WERI-Rb-1 (cell line): ENCODE results near the gene DMXL1.
"Not testable (repeated sequence)": the region's sequence is repeated elsewhere in the genome, so short reads cannot be mapped to it uniquely, and the experiment has no call there.

ENCODE experiments used
- DNase-seq: peaks from one replicate; pipeline ENCODE4 v3.0.0-alpha.2; 2020
- H3K27ac ChIP-seq: fragments of 250-450 bp; sonication (Bioruptor Pico); 2 replicates; pipeline ENCODE4 v1.5.1; 2020; ENCODE audit warnings: mild to moderate bottlenecking, moderate library complexity
- H3K27me3 ChIP-seq: fragments of 250-450 bp; sonication (Bioruptor Pico); 2 replicates; pipeline ENCODE4 v1.5.1; 2021; ENCODE audit warnings: mild to moderate bottlenecking, low read depth, moderate library complexity; ENCODE audit not compliant: insufficient read depth, severe bottlenecking
- H3K36me3 ChIP-seq: fragments of 250-450 bp; sonication (Bioruptor Pico); 2 replicates; pipeline ENCODE4 v1.5.1; 2020; ENCODE audit warnings: mild to moderate bottlenecking, moderate library complexity
- H3K4me3 ChIP-seq: 2 replicates; pipeline ENCODE4 v1.5.1; 2011; ENCODE audit warnings: low read depth, mild to moderate bottlenecking, control low read depth, low read length
- H3K9me3 ChIP-seq: fragments of 250-450 bp; sonication (Bioruptor Pico); 2 replicates; pipeline ENCODE4 v1.5.1; 2021; ENCODE audit warnings: mild to moderate bottlenecking, moderate library complexity; ENCODE audit not compliant: severe bottlenecking
- TF ChIP-seq, protein P1 (sequence below): IDR thresholded peaks from 2 replicates; pipeline ENCODE4 v1.5.1; 2011; ENCODE audit warnings: low read depth, mild to moderate bottlenecking, control low read depth, inconsistent platforms, low read length

Gene DMXL1

DNA sequence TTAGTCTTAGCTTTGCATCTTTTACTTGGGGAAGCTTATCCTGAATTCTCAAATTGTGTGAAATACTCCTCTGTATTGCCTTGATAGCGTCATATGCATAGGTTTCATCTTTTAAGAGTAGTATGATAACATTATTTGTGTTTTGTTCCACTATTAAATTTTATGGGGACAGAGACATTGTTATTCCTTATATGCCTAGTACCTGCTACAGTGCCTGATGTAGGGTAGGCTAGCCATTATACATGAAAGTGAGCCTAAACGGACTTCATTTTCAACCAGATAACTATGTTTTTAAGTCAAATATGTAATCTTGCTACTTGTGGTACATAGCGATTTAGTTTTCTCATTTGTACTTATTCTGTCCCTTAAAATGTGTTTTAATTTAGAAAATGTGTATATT is 105.9 kb downstream of the DMXL1 start:
- DNase-seq = no peak
- H3K9me3 ChIP-seq = no peaks in the 10 kb centered on the region
- TF ChIP-seq, protein P1, sequence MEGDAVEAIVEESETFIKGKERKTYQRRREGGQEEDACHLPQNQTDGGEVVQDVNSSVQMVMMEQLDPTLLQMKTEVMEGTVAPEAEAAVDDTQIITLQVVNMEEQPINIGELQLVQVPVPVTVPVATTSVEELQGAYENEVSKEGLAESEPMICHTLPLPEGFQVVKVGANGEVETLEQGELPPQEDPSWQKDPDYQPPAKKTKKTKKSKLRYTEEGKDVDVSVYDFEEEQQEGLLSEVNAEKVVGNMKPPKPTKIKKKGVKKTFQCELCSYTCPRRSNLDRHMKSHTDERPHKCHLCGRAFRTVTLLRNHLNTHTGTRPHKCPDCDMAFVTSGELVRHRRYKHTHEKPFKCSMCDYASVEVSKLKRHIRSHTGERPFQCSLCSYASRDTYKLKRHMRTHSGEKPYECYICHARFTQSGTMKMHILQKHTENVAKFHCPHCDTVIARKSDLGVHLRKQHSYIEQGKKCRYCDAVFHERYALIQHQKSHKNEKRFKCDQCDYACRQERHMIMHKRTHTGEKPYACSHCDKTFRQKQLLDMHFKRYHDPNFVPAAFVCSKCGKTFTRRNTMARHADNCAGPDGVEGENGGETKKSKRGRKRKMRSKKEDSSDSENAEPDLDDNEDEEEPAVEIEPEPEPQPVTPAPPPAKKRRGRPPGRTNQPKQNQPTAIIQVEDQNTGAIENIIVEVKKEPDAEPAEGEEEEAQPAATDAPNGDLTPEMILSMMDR = no peak
- peaks cover 6% of the 10 kb centered on the region; the same call in 1 of the 2 replicates for H3K36me3 ChIP-seq
- no peak overlapping the region for H3K4me3 ChIP-seq
- no peaks in the 10 kb centered on the region for H3K27me3 ChIP-seq
- H3K27ac ChIP-seq = no peak overlapping the region

DNA sequence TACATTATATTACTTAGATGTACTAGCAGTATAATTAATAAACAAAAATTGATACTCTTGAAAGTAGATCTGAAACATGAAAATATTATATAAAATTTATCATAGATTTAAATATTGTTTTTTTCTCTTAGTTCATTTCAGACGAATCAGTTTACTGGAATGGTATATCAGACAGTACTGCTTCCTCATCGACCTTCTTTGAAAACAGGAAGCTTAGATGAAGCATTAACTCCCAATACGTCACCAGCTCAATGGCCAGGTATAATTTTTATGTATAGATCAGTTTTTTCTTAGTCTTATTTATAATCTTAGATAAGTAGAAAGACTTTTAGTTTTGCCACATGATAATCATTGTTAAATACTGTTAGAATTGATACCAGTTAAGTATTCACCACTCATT is 106.3 kb downstream of the DMXL1 start:
- H3K36me3 ChIP-seq = peaks cover 6% of the 10 kb centered on the region; the same call in 1 of the 2 replicates

DNA sequence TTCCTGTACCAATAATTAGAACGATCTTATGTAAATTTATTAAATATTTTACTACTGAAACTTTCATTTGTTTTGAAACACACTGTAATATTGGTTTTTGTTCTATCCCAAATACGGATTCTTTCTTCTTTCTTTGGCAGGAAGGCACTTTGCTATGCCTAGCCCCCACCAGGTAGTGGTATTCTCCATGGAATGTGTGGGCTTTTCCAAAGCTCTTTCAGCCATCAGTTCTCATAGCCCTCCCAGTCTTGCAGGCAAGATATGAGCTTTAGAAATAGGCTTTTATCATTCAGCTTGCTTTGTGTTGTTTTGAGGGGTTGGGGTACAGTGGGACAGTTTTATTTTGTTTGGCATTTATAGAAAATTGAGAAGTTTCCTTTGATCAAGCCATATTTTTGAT is 107.5 kb downstream of the DMXL1 start:
- Histone ChIP-seq H3K4me3 (no peak overlapping the region), H3K27me3 (no peaks in the 10 kb centered on the region), H3K36me3 (peaks cover 6% of the 10 kb centered on the region; the same call in 1 of the 2 replicates), H3K27ac (no peak overlapping the region), H3K9me3 (no peaks in the 10 kb centered on the region)
- no peak for DNase-seq
- TF ChIP-seq, protein P1 = no peak

More for the DNA sequence above, 106.3 kb downstream of the DMXL1 start:
- H3K4me3 ChIP-seq = no peak overlapping the region
- H3K27me3 ChIP-seq = no peaks in the 10 kb centered on the region
- TF ChIP-seq, protein P1 = no peak
- H3K27ac ChIP-seq = no peak overlapping the region
- DNase-seq = no peak
- no peaks in the 10 kb centered on the region for H3K9me3 ChIP-seq

DNA sequence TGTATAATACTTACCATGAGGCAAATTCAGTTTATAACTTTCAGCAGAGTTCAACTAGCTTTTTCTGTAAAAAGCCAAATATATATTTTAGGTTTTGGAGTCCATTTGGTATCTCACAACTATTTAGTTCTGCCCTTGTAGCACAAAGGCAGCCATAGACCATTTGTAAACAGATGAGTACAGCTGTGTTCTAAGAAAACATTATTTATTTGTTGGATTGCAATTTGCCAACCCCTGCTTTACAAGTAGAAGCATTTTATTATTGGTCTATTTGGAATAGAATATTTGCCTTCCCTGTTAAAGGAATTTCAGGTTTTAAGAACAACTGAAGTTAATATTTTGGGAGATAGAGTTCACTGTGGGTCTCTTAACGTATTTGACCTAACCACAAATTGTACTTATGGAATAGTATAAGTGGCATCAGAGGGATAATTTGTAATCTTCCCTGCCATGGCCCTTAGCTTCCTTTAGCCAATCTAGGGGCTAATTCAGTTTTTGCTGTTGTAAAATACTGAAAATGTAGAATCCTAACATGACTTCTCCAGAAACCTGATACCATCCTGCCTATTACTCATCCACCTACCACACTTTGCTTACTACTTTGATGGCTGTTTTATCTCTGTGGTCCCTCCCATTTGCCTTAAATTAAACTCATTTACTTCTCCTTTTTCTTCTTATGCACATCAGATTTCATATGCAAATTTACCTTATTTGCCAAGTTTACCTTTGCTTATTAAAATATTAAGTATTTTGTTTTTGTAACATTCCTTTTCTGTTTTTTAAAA is 109.2 kb downstream of the DMXL1 start:
- Histone ChIP-seq H3K4me3 (no peak overlapping the region), H3K9me3 (no peaks in the 10 kb centered on the region), H3K36me3 (peaks cover 6% of the 10 kb centered on the region; the same call in 1 of the 2 replicates), H3K27ac (no peak overlapping the region), H3K27me3 (no peaks in the 10 kb centered on the region)
- TF ChIP-seq, protein P1 = no peak
- DNase-seq = no peak

DNA sequence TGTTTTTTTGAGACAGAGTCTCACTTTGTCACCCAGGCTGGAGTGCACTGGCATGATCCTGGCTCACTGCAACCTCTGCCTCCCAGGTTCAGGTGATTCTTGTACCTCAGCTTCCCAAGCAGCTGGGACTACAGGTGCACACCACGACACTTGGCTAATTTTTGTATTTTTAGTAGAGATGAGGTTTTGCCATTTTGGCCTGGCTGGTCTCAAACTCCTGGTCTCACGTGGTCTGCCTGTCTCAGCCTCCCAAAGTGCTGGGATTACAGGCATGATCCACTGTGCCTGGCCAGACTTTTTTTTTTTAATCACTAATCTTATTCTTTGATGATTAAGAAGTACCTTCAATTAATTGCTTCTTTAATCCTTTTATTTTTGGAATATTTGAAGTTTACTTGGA is 114.6 kb downstream of the DMXL1 start:
- H3K27ac ChIP-seq, H3K27me3 ChIP-seq, H3K36me3 ChIP-seq, H3K4me3 ChIP-seq, H3K9me3 ChIP-seq: not testable (repeated sequence)
- DNase-seq = peak; percentile 19

DNA sequence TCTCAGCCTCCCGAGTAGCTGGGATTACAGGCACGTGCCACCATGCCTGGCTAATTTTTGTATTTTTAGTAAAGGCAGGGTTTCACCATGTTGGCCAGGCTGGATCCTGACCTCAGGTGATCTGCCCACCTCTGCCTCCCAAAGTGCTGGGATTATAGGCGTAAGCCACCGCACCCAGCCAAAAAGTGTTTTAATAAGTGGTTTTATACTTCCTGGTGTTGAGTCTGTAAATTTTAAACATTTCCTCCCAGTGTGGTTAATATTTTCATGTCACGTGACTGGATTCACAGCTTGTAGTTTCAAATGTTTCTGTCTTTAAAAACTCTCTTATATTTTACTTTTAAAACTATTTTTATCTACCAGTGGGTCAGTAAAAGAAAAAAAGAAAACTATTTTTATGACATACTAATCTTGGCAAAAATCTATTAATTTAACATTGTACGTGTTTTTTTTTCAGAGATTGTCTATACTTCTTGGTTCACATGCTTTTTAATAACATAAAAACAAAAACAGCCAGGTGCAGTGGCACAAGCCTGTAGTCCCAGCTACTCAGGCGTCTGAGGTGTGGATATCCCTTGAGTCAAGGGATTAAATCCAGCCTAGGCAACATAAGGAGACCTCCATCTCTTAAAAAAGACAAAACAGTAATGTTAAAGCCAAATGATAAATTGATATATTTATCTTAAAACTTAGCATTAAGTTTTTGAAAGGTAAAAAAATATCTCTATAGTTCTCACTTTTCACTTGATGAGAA is 117.1 kb downstream of the DMXL1 start:
- no peaks in the 10 kb centered on the region for H3K9me3 ChIP-seq

More for the DNA sequence above, 117.1 kb downstream of the DMXL1 start:
- Histone ChIP-seq H3K27me3 (no peaks in the 10 kb centered on the region), H3K4me3 (no peak overlapping the region), H3K27ac (no peak overlapping the region), H3K36me3 (no peaks in the 10 kb centered on the region)
- TF ChIP-seq, protein P1 = no peak
- no peak for DNase-seq
